Measurements from ENCODE around the gene UNG. TPM values are rescaled to one million over a fixed set of nuclear protein-coding genes. Genes with fewer than 3 reads are reported as not detected.
A peak's percentile ranks its signal among the peaks of the same experiment; 100 is the strongest.
"Not testable (repeated sequence)": the region's sequence is repeated elsewhere in the genome, so short reads cannot be mapped to it uniquely, and the experiment has no call there.

The UNG gene
- total RNA-seq (2014; rRNA removed; shearing (Covaris generic)): 116 and 127 TPM in 2 replicates

DNA sequence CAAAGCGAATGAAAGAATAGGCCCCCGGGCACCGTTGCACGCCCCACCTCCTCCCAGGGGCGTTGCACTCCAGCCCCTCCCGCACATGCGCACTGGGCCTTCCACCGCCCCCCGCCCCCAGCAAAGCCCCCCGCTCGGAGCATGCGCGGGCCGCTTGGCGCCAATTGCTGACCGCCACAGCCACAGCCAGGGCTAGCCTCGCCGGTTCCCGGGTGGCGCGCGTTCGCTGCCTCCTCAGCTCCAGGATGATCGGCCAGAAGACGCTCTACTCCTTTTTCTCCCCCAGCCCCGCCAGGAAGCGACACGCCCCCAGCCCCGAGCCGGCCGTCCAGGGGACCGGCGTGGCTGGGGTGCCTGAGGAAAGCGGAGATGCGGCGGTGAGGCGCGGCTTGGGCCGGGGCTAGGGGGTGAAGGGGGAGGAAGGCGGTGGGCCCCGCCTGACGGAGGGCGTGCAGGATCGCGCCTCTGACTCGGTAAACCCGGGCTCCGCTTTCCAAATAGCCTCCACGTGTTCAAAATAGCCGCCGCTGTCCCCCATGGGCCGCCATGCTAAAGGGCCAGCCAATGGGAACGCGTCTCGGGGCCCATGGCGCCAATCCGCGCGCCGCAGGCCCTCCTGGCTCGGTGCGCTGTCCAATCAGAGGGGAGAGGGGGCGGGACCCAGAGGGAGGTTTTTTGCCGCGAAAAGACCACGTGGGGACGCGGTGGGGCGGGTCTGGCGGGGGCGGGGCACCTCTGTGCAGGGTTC, at the start of gene UNG:
Gene UNG, plus strand, starts transcription at position 163 of the 748 bp plus-strand sequence. Its CDS starts 83 bp downstream, at position 246.
- Histone ChIP-seq H3K27me3 (ENCODE audit: control insufficient read depth, insufficient read depth, low read length) (no peaks in the 10 kb centered on the region), H3K36me3 (replicated peaks; ENCODE audit: control insufficient read depth, insufficient read depth, low read length) (peaks cover 24% of the 10 kb centered on the region), H3K4me3 (ENCODE audit: insufficient read depth, low read depth, low read length) (peak within 1 kb of the TSS; percentile 79)
- peak; percentile 98 for DNase-seq

DNA sequence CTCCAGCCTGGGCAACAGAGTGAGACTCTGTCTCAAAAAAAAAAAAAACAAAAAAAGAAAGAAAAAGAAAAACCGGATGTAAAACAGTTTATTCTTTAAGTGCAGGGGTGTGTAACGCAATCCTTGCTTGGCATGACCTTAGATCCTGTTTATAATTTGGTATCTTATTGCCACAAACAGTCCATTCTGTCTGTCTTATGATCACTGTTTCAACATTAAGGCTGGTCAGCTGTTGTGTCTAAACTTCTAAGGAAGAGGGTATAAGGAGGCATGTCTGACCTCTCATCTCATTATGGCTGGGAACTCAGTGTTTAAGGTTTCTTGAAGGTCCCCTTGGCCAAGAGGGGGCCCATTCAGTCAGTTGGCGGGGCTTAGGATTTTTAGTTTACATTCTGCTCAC, 48.7 kb upstream of the UNG start:
- not testable (repeated sequence) for H3K4me3 ChIP-seq (ENCODE audit: insufficient read depth, low read depth, low read length); H3K36me3 ChIP-seq (replicated peaks; ENCODE audit: control insufficient read depth, insufficient read depth, low read length); DNase-seq; H3K27me3 ChIP-seq (ENCODE audit: control insufficient read depth, insufficient read depth, low read length)

DNA sequence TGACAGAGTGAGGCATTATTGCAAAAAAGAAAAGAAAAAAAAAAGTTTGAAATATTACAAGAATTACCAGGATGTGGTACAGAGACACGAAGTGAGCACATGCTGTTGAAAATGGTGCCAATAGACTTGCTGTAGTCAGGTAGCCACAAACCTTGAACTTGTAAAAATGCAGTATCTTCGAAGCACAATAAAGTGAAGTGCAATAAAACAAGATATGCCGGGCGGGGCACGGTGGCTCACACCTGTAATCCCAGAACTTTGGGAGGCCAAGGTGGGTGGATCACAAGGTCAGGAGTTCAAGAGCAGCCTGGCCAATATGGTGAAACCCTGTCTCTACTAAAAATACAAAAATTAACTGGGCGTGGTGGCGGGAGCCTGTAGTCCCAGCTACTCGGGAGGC, 47.6 kb upstream of the UNG start:
- H3K4me3 ChIP-seq (ENCODE audit: insufficient read depth, low read depth, low read length); H3K36me3 ChIP-seq (replicated peaks; ENCODE audit: control insufficient read depth, insufficient read depth, low read length); DNase-seq; H3K27me3 ChIP-seq (ENCODE audit: control insufficient read depth, insufficient read depth, low read length): not testable (repeated sequence)

GRCh38 chr12:109052097-109052413, 45.3 kb upstream of the UNG start:
- DNase-seq: no peak
- Histone ChIP-seq H3K36me3 (replicated peaks; ENCODE audit: control insufficient read depth, insufficient read depth, low read length) (no peaks in the 10 kb centered on the region), H3K27me3 (ENCODE audit: control insufficient read depth, insufficient read depth, low read length) (no peaks in the 10 kb centered on the region), H3K4me3 (ENCODE audit: insufficient read depth, low read depth, low read length) (peak overlapping the region; percentile 80)

DNA sequence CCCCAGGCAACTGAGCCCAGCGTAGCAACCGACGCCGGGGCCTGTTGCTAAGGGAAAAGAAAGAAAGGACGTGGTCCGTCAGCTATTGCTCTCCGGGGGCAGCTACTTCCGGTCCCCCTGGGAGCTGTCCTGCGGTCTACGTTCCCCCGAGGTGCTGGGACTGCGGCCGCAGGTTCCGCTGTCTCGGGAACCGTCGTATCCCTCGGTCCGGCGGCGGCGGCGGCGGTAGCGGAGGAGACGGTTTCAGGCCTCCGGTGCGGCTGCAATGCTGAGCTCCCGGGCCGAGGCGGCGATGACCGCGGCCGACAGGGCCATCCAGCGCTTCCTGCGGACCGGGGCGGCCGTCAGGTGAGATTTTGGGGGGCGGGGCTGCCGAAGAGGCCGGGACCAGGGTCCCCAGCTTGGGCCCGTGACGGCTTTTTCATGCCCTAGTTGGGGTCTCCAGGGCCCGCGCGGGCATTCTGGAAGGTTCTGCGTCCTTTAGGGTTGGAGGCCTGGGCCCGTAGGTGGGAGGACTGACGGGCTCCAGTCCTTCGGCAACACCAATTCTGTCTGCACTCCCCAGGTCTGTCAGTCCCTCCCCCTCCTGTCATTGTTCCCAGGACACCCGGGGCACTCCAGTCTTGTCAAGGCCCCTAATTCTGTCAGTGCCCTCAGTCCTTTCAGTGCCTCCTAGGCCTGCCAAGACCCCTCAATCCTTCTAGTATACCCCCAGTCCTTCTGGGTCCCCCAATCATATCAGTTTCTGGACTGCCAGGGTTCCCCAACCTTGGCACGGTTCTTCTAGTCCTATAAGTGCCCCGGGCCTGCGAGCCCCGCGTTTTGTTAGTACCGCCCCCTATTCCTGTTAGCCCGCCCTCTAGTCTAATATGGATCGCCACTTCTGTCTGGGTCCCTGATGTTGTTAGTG, 44.7 kb upstream of the UNG start, which contains the start of gene USP30:
Gene USP30, plus strand, starts transcription at position 163 of the 910 bp plus-strand sequence. Its CDS starts 103 bp downstream, at position 266.
- Histone ChIP-seq H3K27me3 (ENCODE audit: control insufficient read depth, insufficient read depth, low read length) (no peaks in the 10 kb centered on the region), H3K4me3 (ENCODE audit: insufficient read depth, low read depth, low read length) (peak within 1 kb of the TSS; percentile 80), H3K36me3 (replicated peaks; ENCODE audit: control insufficient read depth, insufficient read depth, low read length) (no peaks in the 10 kb centered on the region)
- DNase-seq: peak; percentile 92

GRCh38 chr12:109053382-109054123, 43.8 kb upstream of the UNG start:
- DNase-seq: peak; percentile 9
- Histone ChIP-seq H3K27me3 (ENCODE audit: control insufficient read depth, insufficient read depth, low read length) (no peaks in the 10 kb centered on the region), H3K4me3 (ENCODE audit: insufficient read depth, low read depth, low read length) (peak overlapping the region; percentile 80), H3K36me3 (replicated peaks; ENCODE audit: control insufficient read depth, insufficient read depth, low read length) (no peaks in the 10 kb centered on the region)

DNA sequence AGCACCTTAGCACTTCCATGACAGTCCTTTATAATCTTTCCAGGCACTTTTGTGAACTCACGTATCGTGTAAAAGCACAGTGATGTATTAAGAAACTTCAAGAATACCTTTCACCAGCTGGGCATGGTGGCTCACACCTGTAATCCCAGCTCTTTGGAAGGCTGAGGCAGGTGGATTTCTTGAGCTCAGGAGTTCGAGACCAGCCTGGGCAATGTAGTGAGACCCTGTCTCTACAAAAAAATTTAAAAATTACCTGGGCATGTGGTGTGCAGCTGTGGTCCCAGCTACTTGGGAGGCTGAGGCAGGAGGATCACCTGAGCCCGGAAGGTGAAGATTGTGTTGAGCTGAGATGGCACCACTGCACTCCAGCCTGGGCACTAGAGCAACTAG, 43.3 kb upstream of the UNG start:
- not testable (repeated sequence) for H3K27me3 ChIP-seq (ENCODE audit: control insufficient read depth, insufficient read depth, low read length); H3K36me3 ChIP-seq (replicated peaks; ENCODE audit: control insufficient read depth, insufficient read depth, low read length); DNase-seq; H3K4me3 ChIP-seq (ENCODE audit: insufficient read depth, low read depth, low read length)

- no peak overlapping the region for H3K4me3 ChIP-seq (ENCODE audit: insufficient read depth, low read depth, low read length)
- no peak for DNase-seq
- H3K36me3 ChIP-seq (replicated peaks; ENCODE audit: control insufficient read depth, insufficient read depth, low read length): no peaks in the 10 kb centered on the region
- no peaks in the 10 kb centered on the region for H3K27me3 ChIP-seq (ENCODE audit: control insufficient read depth, insufficient read depth, low read length)
These were observed 42.9 kb upstream of the UNG start for GRCh38 chr12:109054520-109054919.

- H3K36me3 ChIP-seq (replicated peaks; ENCODE audit: control insufficient read depth, insufficient read depth, low read length): no peaks in the 10 kb centered on the region
- DNase-seq: no peak
- no peak overlapping the region for H3K4me3 ChIP-seq (ENCODE audit: insufficient read depth, low read depth, low read length)
- no peaks in the 10 kb centered on the region for H3K27me3 ChIP-seq (ENCODE audit: control insufficient read depth, insufficient read depth, low read length)
These were observed 40.5 kb upstream of the UNG start for GRCh38 chr12:109056891-109057290.

DNA sequence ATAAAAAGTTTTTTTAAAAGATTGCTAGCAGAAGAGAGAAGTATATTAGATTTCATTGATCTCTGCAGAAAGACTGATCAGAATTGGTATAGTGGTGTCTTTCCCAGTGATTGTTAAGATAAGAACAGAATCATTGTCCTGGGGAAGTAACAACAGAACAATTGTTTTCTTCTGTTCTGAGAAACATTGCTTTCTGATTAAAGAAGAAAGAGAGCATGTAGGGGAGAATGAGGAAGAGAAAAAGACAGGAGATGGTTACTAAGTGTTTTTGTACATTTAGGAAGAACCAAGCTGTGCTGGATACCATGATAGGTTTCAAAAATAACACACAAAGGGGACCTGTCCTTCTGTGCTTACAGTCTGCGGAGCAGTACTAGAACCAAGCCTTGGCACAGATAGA, 40.0 kb upstream of the UNG start:
- no peaks in the 10 kb centered on the region for H3K27me3 ChIP-seq (ENCODE audit: control insufficient read depth, insufficient read depth, low read length)
- no peak overlapping the region for H3K4me3 ChIP-seq (ENCODE audit: insufficient read depth, low read depth, low read length)
- DNase-seq: no peak
- H3K36me3 ChIP-seq (replicated peaks; ENCODE audit: control insufficient read depth, insufficient read depth, low read length): no peaks in the 10 kb centered on the region

DNA sequence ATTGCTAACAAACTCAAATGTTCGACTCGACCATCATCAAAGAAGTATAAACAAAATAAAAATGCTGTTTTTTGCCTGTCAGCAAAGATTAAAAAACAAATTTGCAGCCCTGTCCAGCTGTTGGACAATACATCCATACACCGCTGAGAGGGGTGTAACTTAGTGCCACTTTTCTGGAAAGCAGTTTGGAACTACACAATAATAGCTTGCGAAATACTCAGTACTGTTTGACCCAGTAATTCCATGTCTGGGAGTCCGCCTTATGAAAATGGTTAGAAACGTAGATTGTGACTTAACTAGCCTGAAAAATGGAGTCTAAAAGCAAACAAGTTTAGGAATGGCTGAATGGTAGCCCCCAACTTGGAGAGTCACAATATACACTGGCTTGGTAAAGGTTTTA, 38.6 kb upstream of the UNG start:
- no peak for DNase-seq
- no peaks in the 10 kb centered on the region for H3K36me3 ChIP-seq (replicated peaks; ENCODE audit: control insufficient read depth, insufficient read depth, low read length)
- H3K27me3 ChIP-seq (ENCODE audit: control insufficient read depth, insufficient read depth, low read length): no peaks in the 10 kb centered on the region
- no peak overlapping the region for H3K4me3 ChIP-seq (ENCODE audit: insufficient read depth, low read depth, low read length)

DNA sequence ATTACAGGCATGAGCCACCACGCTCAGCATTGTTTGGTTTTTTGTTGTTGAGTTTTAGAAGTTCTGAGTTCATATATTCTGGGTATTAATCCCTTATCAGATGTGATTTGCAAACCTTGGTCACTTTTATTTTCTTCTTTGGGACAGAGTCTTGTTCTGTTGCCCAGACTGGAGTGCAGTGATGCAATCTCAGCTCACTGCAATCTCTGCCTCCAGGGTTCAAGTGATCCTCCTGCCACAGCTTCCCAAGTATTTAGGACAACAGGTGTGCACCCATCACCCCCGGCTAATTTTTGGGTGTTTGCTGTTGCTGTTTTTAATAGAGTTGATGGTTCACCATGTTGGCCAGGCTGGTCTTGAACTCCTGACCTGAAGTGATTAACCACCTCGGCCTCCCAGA, 33.3 kb upstream of the UNG start:
- no peaks in the 10 kb centered on the region for H3K27me3 ChIP-seq (ENCODE audit: control insufficient read depth, insufficient read depth, low read length)
- H3K36me3 ChIP-seq (replicated peaks; ENCODE audit: control insufficient read depth, insufficient read depth, low read length): no peaks in the 10 kb centered on the region
- no peak for DNase-seq
- no peak overlapping the region for H3K4me3 ChIP-seq (ENCODE audit: insufficient read depth, low read depth, low read length)

DNA sequence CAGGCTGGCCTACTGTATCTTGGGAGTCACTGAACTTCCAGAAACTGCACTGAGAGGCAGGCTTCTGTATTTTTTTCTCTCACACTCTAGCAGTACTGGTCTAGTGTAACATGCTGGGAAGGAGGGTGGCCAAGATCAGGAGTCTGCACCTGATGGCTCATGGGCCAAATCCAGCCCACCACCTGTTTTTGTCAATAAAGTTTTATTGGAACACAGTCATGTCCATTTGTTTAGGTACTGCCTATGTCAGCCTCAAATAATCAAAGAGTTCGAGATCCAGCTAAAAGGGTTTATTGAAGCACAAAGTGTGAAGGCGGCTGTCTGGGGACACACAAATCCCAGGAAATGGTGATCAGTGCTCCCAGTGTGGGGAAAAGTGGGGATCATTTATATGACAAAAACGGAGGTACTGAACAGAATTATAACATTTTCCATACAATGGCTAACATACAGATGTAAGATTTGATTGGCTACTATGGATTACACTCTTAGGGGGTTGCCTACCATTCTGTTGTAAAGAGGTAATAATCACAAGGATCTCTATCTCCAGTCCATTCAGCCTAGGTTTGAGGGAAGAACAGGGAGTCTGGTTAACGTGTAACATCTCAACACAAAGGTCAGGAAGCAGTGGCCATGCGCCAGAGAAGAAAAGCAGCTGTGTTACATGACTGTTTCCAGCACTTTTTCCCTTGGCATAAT, 32.1 kb upstream of the UNG start:
- no peak for DNase-seq
- Histone ChIP-seq H3K27me3 (ENCODE audit: control insufficient read depth, insufficient read depth, low read length) (no peaks in the 10 kb centered on the region), H3K36me3 (replicated peaks; ENCODE audit: control insufficient read depth, insufficient read depth, low read length) (no peaks in the 10 kb centered on the region), H3K4me3 (ENCODE audit: insufficient read depth, low read depth, low read length) (no peak overlapping the region)

DNA sequence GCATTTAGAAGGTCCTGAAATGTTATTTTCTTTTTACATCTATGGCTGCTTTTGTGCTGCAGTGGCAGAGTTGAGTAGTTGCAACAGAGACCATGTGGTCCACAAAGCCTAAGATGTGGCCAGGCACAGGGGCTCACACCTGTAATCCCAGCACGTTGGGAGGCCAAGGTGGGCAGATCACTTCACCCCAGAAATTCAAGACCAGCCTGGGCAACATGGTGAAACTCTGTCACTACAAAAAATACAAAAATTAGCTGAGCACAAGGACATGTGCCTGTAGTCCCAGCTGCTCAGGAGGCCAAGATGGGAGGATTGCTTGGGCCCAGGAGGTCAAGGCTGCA, 31.6 kb upstream of the UNG start:
- Histone ChIP-seq H3K4me3 (ENCODE audit: insufficient read depth, low read depth, low read length) (no peak overlapping the region), H3K27me3 (ENCODE audit: control insufficient read depth, insufficient read depth, low read length) (no peaks in the 10 kb centered on the region), H3K36me3 (replicated peaks; ENCODE audit: control insufficient read depth, insufficient read depth, low read length) (no peaks in the 10 kb centered on the region)
- DNase-seq: no peak
